Fibroblast of pulmonary artery (primary cell): ENCODE measurements around the gene PTPRM.
"Not testable (repeated sequence)": the region's sequence is repeated elsewhere in the genome, so short reads cannot be mapped to it uniquely, and the experiment has no call there.

ENCODE experiments used
- DNase-seq: peaks from one replicate; pipeline ENCODE4 v3.0.0-alpha.2; 2010; ENCODE audit warnings: low read depth
- H3K4me3 ChIP-seq: replicated peaks from 2 replicates; pipeline ENCODE4 v1.5.1; 2011; ENCODE audit warnings: low read depth, mild to moderate bottlenecking, control low read depth, low read length, moderate library complexity
- CTCF ChIP-seq: IDR thresholded peaks from 2 replicates; pipeline ENCODE4 v1.5.1; 2011; ENCODE audit warnings: mild to moderate bottlenecking, control low read depth, low read length, inconsistent platforms; ENCODE audit errors: missing control alignments

PTPRM gene

GRCh38 chr18:8051453-8051852 is 484.3 kb downstream of the PTPRM start:
- no peak for TF ChIP-seq CTCF
- DNase-seq = peak; percentile 78
- no peak overlapping the region for H3K4me3 ChIP-seq

GRCh38 chr18:8052237-8052701 is 485.2 kb downstream of the PTPRM start:
- no peak for TF ChIP-seq CTCF
- H3K4me3 ChIP-seq = no peak overlapping the region
- DNase-seq = peak; percentile 57

DNA sequence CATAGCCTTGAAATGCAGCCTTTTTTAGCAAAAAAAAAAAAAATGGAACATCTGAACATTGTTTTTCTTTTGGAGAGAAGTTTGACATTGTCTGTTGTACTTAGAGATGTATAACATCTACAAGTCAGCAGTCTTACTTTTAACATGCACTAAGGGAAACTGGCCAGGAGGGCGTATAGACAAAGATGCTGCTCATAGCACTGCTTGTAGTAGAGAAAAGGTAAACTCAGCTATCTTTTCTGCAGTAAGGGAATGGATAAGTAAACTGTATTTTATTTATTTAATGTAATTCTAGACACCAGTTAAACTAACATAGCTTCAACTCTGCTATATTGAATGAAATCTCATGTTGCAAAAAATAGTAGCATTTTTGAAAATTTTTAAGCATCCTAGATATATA is 489.6 kb downstream of the PTPRM start:
- H3K4me3 ChIP-seq = no peak overlapping the region
- no peak for TF ChIP-seq CTCF
- no peak for DNase-seq

DNA sequence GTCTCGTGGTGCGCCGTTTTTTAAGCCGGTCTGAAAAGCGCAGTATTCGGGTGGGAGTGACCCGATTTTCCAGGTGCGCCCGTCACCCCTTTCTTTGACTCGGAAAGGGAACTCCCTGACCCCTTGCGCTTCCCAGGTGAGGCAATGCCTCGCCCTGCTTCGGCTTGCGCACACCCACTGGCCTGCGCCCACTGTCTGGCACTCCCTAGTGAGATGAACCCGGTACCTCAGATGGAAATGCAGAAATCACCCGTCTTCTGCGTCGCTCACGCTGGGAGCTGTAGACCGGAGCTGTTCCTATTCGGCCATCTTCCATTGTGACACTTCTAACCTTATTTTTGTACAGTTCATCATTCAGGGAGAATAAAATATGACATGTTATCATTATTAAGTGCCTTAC is 496.0 kb downstream of the PTPRM start:
- DNase-seq, H3K4me3 ChIP-seq: not testable (repeated sequence)

- H3K4me3 ChIP-seq = no peak overlapping the region
- TF ChIP-seq CTCF = no peak
- no peak for DNase-seq
Observed at GRCh38 chr18:8063733-8064132, 496.6 kb downstream of the PTPRM start.

DNA sequence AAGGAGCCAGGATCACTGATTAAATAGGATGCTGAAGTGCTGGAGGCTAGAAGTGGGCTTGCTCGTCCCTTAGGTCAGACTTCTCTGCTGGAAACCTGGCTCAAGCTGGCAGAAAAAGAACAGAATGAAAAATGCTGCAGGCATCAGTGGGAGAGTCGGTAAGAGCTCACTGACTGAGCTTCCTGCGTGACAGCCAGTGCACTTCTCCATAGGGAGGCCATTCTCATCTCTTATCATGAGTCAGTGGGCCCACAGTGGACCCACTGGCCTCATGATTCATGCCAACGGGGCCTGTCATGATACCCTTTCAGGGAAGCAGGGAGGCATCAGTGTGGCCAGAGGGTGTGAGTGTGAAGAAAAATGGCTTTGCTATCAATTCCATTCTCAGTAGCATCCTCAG is 498.2 kb downstream of the PTPRM start:
- DNase-seq = no peak

GRCh38 chr18:8065773-8066172 is 498.7 kb downstream of the PTPRM start:
- H3K4me3 ChIP-seq = no peak overlapping the region
- no peak for TF ChIP-seq CTCF
- DNase-seq = no peak

More for the DNA sequence above, 498.2 kb downstream of the PTPRM start:
- TF ChIP-seq CTCF = no peak
- no peak overlapping the region for H3K4me3 ChIP-seq
